GM18868 (cell line): ENCODE measurements around the gene DIABLO.
"Not testable (repeated sequence)": the region's sequence is repeated elsewhere in the genome, so short reads cannot be mapped to it uniquely, and the experiment has no call there.

Experiments used
- ATAC-seq: cut with Tn5 transposase; IDR thresholded peaks from one replicate; pipeline ENCODE4 v1.9.1; 2021; ENCODE audit warnings: mild to moderate bottlenecking, moderate library complexity; ENCODE audit not compliant: unreplicated experiment

DIABLO gene

DNA sequence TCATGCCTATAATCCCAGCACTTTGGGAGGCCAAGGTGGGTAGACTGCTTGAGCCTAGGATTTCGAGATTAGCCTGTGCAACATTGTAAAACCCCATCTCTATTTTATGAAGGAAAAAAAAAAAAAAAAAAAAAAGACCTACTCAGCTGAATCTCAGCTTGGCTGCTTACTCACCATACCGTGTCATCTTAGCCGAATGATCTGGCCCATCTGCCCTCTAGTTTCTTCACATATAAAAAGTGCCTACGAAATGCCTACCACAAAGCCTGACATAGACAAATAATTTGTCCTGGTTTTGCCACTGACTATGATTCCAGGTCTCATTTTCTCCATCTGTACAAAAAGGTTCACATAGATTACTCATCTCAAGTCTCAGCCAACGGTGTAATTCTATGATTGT lies 10.1 kb downstream of the DIABLO start:
- no peak for ATAC-seq

DNA sequence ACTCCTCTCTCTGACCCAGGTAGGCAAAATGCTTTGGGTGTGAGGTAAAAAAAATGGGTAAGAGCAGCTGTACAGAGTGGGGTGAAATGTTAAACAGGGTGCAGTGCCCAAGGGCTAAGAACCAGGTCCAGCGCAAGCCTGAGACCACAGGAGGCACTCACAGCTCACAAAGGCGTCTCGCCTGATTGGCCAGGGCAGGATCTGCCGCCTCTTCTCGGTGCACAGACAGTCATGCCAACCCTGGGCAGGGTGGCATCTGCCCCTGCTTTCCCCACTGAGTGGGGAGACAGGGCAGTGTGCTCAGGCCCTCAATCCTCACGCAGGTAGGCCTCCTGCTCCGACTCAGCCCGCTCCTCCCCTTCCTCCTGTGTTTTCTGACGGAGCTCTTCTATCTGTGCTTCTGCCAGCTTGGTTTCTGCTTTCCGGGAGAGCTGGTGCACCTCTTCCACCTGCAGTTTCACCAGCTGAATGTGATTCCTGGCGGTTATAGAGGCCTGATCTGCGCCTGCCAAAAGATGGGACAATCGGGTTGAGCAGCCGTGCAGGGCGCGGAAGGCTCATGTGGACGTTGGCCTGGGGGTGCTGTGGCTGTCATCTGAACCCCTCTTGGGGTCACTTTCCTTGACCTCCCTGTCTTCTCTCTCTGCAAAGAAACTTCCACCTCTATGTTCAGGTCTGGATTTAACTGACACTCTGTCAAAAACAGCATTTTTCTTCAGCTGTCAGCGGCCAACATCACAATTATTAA lies 17.6 kb downstream of the DIABLO start:
- no peak for ATAC-seq

DNA sequence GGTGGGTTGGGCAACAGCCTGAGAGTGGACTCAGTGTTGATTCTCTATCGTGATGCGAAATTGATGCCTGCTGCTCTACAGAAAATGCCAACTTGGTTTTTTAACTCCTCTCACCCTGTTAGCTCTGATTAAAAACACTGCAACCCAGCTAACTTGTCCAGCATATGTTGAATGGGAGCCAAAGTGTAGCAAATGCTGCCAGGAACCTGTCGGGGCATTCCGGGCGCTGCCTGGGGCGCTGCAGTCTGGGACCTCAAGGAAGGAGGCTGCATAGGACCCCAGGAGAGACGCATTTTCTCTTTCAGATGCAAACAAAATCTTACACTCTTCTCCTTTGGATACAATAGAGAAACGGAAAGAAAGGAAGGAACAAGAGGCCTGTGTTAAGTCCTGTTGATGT lies 18.5 kb downstream of the DIABLO start:
- ATAC-seq, result no peak

- no peak for ATAC-seq
Measured at GRCh38 chr12:122206976-122207375, 18.9 kb downstream of the DIABLO start.

- no peak for ATAC-seq
Measured at GRCh38 chr12:122206111-122206881, 19.6 kb downstream of the DIABLO start.

DNA sequence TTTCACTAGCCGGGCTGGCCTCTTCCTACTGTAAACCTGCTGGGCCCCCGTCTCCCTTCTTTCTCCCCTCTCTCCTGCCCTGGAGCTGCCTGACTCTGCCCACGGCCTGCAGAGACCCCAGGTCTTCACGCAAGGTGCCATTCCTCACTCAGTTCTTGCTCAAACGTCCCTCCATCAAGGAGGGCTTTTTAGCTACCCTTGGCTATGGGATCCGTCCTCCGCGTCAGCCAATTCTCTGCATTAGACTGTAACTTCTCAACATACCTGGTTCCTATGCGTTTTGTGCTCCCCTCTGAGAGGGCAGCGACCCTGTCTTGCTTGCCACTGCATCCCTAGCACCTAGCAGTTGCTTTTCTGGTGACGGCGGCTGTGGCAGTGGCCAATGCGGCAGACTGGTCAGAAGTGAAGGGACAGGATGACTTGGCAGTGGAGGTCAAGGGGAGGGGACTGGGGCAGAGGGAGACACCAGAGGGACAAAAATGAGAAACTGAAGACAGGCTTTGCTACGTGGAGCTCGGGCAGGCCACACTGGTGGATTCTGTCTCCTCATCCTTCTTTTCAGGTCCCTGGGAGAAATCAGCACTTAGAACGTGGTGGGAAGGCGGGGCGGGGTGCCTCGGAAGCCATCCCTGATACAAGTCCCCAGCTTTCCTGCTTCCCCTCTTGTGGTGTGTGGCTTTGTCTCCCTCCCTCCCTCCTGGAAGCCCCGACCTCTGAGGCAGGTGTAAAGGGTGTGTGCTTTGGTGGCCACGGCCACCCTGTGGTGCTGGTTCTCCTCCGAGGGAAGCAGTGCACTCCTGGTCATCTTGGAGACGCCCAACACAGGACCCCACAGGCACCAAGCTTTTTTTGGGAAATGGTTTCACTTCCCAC lies 20.6 kb downstream of the DIABLO start:
- no peak for ATAC-seq

DNA sequence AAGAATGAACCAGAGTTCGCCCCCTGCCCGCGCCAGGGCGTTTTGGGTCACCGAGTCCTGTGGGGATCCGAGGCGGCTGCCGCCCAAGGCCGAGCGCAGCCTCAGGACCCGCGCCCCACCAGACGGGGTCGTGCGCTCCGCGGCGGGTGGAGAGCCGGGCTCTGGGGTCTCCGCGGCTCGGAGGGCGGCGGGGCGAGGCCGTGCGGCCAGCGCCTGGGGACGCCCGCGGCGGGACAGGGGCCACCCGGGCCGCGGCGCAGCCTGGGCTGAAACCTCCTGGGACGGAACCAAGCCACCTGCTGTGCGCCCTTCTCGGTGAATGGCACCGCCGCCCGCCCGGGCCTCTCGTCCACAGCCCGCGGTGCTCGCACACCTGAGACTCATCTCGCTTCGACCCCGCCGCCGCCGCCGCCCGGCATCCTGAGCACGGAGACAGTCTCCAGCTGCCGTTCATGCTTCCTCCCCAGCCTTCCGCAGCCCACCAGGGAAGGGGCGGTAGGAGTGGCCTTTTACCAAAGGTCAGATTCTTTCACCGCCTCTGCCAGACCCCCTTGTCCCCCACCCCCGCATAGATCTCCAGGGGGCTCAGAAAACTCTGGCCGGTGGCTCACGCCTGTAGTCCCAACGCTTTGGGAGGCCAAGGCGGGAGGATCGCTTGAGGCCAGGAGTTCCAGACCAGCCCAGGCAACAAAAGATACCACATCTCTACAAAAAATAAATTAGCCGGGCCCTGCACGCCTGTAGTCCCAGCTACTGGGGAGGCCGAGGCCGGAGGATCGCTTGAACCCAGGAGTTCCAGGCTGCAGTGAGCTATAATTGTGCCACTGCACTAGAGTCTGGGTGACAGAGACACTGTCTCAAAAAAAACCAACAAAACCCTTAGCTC lies 21.4 kb downstream of the DIABLO start:
- ATAC-seq, result no peak

DNA sequence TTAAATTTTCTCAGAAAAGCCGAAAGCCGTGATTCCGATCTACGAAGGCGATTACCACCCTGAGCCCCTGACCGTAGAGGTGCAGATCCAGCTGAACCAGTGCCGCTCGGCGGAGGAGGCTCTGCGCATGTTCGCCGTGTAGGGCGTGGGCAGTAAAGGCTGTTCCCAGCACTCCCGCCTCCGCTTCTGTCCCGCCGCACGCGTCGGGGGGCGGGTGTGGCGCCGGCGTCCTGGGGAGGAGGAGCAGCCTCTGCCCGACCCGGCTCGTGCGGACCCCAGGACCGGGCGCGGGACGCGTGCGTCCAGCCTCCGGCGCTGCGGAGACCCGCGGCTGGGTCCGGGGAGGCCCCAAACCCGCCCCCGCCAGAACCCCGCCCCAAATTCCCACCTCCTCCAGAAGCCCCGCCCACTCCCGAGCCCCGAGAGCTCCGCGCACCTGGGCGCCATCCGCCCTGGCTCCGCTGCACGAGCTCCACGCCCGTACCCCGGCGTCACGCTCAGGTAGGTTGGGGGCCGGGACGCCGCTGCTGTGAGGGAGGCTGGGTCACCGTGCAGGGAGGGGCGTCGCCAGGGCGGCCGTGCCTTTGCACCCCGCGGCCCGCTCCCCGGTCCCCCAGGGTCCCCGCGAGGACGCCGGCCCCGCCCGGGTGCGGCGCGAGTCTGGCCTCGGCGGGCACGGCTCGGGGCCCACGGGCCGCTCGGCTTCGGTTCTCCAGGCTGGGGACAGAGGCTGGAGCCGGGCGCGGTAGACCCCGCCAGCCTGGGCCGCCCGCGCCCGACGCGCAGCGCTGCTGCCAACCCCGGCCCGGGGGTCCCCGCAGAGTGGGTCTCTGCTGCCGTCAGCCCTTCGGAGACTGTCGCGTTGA lies 22.3 kb downstream of the DIABLO start, which contains the start of gene B3GNT4:
Gene B3GNT4, plus strand, starts transcription at position 409 of the 866 bp plus-strand sequence. CDS start 910 bp downstream, outside the sequence.
- ATAC-seq, result no peak

- ATAC-seq, result not testable (repeated sequence)
Measured at GRCh38 chr12:122202811-122203210, 23.0 kb downstream of the DIABLO start.

DNA sequence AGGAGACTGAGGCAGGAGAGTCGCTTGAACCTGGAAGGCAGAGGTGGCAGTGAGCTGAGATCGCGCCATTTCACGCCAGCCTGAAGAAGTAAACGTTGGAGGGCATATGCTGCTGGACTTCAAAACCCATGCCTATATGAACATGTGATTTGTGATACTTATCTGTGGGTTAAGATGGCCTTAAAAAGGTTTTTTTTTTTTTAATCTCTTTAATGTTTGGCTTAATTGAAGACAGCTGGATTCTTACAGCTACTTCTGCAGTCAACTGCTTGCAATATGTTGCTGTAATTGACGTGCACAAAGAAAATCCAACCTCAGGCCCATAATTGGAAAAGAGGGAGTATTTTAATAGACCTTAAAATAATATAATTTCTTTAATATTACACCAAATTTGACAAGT lies 23.8 kb downstream of the DIABLO start:
- no peak for ATAC-seq

GRCh38 chr12:122201381-122201780 lies 24.5 kb downstream of the DIABLO start:
- no peak for ATAC-seq

- ATAC-seq, result no peak
Measured at GRCh38 chr12:122200541-122201175, 25.2 kb downstream of the DIABLO start.

DNA sequence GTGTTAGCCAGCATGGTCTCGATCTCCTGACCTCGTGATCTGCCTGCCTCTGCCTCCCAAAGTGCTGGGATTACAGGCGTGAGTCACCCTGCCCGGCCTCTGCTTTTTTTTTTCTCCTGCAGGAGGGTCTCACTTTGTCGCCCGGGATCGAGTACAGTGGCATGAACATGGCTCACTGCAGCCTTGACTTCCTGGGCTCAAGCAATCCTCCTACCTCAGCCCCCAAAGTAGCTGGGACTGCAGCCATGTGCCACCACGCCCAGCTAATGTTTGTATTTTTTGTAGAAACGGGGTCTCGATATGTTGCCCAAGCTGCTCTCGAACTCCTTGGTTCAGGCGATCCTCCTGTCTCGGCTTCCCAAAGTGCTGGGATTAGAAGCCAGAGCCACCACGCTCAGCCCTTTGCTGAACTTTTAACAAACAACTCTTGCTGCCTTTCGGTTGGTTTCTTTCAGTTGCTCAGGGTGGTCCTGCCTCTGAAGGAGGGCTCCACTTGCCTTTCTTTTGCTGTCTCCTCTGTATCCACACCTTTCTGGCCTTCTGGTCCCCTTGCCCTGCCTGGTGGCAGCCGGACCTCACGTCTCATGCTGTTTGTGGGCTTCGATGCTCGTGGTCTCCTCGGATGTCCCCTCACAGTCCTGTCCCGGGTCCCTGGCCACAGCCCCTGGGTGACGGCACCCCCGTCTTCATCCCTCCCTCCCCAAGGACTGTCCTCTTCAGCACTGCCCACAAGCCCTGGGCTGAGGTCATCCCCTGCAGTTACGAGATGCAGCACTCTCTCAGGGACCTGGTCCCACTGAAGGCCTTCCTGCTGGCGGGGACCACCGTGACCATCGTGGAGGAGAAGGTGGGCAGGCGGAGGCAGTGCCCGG lies 26.1 kb downstream of the DIABLO start:
- no peak for ATAC-seq

- no peak for ATAC-seq
Measured at GRCh38 chr12:122197612-122197966, 28.3 kb downstream of the DIABLO start.

- ATAC-seq, result no peak
Measured at GRCh38 chr12:122195405-122195804, 30.4 kb downstream of the DIABLO start.

GRCh38 chr12:122194804-122195203 lies 31.0 kb downstream of the DIABLO start:
- no peak for ATAC-seq

DNA sequence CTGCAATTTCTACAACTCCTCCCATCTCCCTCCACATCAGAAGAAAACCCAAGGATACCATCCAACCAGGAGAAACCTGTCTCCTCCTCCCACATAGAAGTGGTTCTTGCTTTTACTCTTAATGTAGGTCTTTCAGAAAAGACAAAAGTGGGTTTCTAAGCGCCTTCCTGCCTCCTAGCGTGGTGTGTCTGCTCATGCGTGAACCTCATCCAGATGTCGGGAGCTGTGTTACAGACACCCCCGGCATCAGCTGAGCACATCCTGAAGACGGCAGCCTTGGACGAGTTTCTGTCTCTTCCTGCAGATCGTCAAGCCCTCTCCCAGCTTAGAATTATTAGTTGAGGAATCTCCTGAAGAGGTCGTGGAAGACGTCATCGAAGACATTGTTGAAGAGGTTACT lies 33.4 kb downstream of the DIABLO start:
- no peak for ATAC-seq
